ENCODE data around the gene CCL4L2. TPM values are rescaled to one million over a fixed set of nuclear protein-coding genes. Genes with fewer than 3 reads are reported as not detected.

Gene CCL4L2
- total RNA-seq, 2 donors from 2014 or later = not detected

- Histone ChIP-seq H3K27ac (ENCODE audit: low read depth, low read length) (no peak overlapping the region), H3K9ac (ENCODE audit: extremely low read depth, low read length, poor library complexity, severe bottlenecking) (no peak overlapping the region), H3K27me3 (ENCODE audit: control insufficient read depth, insufficient read depth, low read length, poor library complexity, severe bottlenecking) (no peaks in the 10 kb centered on the region), H3K4me3 (ENCODE audit: low read length) (no peak overlapping the region), H3K9me3 (ENCODE audit: control insufficient read depth, low read length) (no peaks in the 10 kb centered on the region), H3K36me3 (ENCODE audit: control insufficient read depth, insufficient read depth, low read length) (no peaks in the 10 kb centered on the region), H3K4me1 (ENCODE audit: control insufficient read depth, insufficient read depth, low read length) (no peaks in the 10 kb centered on the region)
- Mint-ChIP-seq H3K27me3 (ENCODE audit: insufficient read depth) (peaks cover 4% of the 10 kb centered on the region), H3K27ac (peak overlapping the region; percentile 13), H3K9me3 (no peaks in the 10 kb centered on the region), H3K4me3 (no peak overlapping the region), H3K4me1 (peaks cover 11% of the 10 kb centered on the region), H3K36me3 (ENCODE audit: low read depth) (no peaks in the 10 kb centered on the region)
- TF ChIP-seq, protein P1, sequence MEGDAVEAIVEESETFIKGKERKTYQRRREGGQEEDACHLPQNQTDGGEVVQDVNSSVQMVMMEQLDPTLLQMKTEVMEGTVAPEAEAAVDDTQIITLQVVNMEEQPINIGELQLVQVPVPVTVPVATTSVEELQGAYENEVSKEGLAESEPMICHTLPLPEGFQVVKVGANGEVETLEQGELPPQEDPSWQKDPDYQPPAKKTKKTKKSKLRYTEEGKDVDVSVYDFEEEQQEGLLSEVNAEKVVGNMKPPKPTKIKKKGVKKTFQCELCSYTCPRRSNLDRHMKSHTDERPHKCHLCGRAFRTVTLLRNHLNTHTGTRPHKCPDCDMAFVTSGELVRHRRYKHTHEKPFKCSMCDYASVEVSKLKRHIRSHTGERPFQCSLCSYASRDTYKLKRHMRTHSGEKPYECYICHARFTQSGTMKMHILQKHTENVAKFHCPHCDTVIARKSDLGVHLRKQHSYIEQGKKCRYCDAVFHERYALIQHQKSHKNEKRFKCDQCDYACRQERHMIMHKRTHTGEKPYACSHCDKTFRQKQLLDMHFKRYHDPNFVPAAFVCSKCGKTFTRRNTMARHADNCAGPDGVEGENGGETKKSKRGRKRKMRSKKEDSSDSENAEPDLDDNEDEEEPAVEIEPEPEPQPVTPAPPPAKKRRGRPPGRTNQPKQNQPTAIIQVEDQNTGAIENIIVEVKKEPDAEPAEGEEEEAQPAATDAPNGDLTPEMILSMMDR (conservative IDR thresholded peaks at IDR 0.05) = peak; percentile 43
- WGBS, 2 experiments (ENCODE audit: insufficient coverage in 1 of 2, insufficient read length in 1 of 2) = 70 to 93% methylated on average over 3 to 10 of the region's 10 CpGs
- DNase-seq = peak; percentile 92
Measured at GRCh38 chr17:36195434-36196130, 15.3 kb upstream of the CCL4L2 start.

DNA sequence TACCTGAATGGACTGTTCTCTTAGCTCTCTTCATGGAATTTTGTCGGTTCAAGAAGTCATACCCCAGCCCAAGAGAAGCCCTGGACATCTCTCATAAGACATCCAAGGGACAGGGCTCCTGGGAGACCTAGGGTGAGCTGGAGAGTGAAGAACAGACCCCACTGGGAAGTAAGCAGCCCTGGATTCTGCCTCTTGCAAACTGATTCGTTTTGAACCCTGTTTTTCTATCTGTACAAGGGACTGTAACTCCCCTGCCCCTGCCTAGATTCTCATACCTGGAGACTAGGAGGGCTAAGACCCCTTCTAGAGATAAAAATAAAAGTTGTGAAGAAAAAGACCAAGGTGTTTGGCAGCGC is 14.8 kb upstream of the CCL4L2 start:
- no peak overlapping the region for H3K4me3 ChIP-seq (ENCODE audit: low read length)
- H3K36me3 Mint-ChIP-seq (ENCODE audit: low read depth) = no peaks in the 10 kb centered on the region
- no peak overlapping the region for H3K27ac Mint-ChIP-seq
- H3K4me1 ChIP-seq (ENCODE audit: control insufficient read depth, insufficient read depth, low read length) = no peaks in the 10 kb centered on the region
- H3K27me3 ChIP-seq (ENCODE audit: control insufficient read depth, insufficient read depth, low read length, poor library complexity, severe bottlenecking) = no peaks in the 10 kb centered on the region
- DNase-seq = no peak
- 89 to 100% methylated on average over 2 to 3 of the region's 3 CpGs for WGBS, 2 experiments (ENCODE audit: insufficient coverage in 1 of 2, insufficient read length in 1 of 2)
- H3K36me3 ChIP-seq (ENCODE audit: control insufficient read depth, insufficient read depth, low read length) = no peaks in the 10 kb centered on the region
- no peak overlapping the region for H3K4me3 Mint-ChIP-seq
- no peaks in the 10 kb centered on the region for H3K9me3 Mint-ChIP-seq
- no peak overlapping the region for H3K9ac ChIP-seq (ENCODE audit: extremely low read depth, low read length, poor library complexity, severe bottlenecking)
- H3K9me3 ChIP-seq (ENCODE audit: control insufficient read depth, low read length) = no peaks in the 10 kb centered on the region
- peaks cover 4% of the 10 kb centered on the region for H3K27me3 Mint-ChIP-seq (ENCODE audit: insufficient read depth)
- H3K27ac ChIP-seq (ENCODE audit: low read depth, low read length) = no peak overlapping the region
- H3K4me1 Mint-ChIP-seq = peaks cover 11% of the 10 kb centered on the region
- TF ChIP-seq, protein P1 (conservative IDR thresholded peaks at IDR 0.05) = no peak

DNA sequence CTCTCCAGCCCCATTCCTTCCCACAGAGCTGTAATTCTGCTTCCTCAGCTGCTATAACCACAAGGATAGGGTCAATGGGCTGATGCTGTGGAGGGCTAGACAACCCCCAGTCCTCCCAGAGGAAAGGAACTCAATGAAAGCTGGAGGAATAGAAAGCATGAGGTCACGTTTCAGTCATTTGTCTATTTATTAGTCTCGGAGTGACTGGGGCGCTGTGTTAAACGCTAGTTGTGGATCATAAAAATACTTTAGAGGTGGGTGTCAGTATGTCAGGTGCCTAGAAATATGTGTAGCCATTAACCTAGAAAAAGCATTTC is 13.5 kb upstream of the CCL4L2 start:
- H3K36me3 Mint-ChIP-seq (ENCODE audit: low read depth) = no peaks in the 10 kb centered on the region
- Histone ChIP-seq H3K9ac (ENCODE audit: extremely low read depth, low read length, poor library complexity, severe bottlenecking) (no peak overlapping the region), H3K4me1 (ENCODE audit: control insufficient read depth, insufficient read depth, low read length) (no peaks in the 10 kb centered on the region), H3K27me3 (ENCODE audit: control insufficient read depth, insufficient read depth, low read length, poor library complexity, severe bottlenecking) (no peaks in the 10 kb centered on the region), H3K27ac (ENCODE audit: low read depth, low read length) (no peak overlapping the region), H3K4me3 (ENCODE audit: low read length) (no peak overlapping the region), H3K36me3 (ENCODE audit: control insufficient read depth, insufficient read depth, low read length) (no peaks in the 10 kb centered on the region), H3K9me3 (ENCODE audit: control insufficient read depth, low read length) (no peaks in the 10 kb centered on the region)
- WGBS, 2 experiments (ENCODE audit: insufficient coverage in 1 of 2, insufficient read length in 1 of 2) = 93 to 94% methylated on average over 4 of the region's 4 CpGs
- H3K4me3 Mint-ChIP-seq = no peak overlapping the region
- peak; percentile 35 for DNase-seq
- no peaks in the 10 kb centered on the region for H3K9me3 Mint-ChIP-seq
- peaks cover 9% of the 10 kb centered on the region for H3K4me1 Mint-ChIP-seq
- TF ChIP-seq, protein P1 (conservative IDR thresholded peaks at IDR 0.05) = no peak
- H3K27me3 Mint-ChIP-seq (ENCODE audit: insufficient read depth) = peaks cover 4% of the 10 kb centered on the region
- H3K27ac Mint-ChIP-seq = no peak overlapping the region

All from endodermal cell (in vitro differentiated cells).